GM19328 (cell line): ENCODE measurements around the gene SLC37A2.

Experiments
- ATAC-seq: cut with Tn5 transposase; IDR thresholded peaks from one replicate; pipeline ENCODE4 v1.9.1; 2021; ENCODE audit warnings: mild to moderate bottlenecking, moderate library complexity; ENCODE audit not compliant: unreplicated experiment

Gene SLC37A2

GRCh38 chr11:125070699-125071254 lies 7.7 kb downstream of the SLC37A2 start:
- peak; percentile 61 for ATAC-seq

GRCh38 chr11:125071435-125071834 lies 8.3 kb downstream of the SLC37A2 start:
- ATAC-seq, result no peak

- ATAC-seq, result no peak
Observed at GRCh38 chr11:125071846-125072217, 8.7 kb downstream of the SLC37A2 start.

DNA sequence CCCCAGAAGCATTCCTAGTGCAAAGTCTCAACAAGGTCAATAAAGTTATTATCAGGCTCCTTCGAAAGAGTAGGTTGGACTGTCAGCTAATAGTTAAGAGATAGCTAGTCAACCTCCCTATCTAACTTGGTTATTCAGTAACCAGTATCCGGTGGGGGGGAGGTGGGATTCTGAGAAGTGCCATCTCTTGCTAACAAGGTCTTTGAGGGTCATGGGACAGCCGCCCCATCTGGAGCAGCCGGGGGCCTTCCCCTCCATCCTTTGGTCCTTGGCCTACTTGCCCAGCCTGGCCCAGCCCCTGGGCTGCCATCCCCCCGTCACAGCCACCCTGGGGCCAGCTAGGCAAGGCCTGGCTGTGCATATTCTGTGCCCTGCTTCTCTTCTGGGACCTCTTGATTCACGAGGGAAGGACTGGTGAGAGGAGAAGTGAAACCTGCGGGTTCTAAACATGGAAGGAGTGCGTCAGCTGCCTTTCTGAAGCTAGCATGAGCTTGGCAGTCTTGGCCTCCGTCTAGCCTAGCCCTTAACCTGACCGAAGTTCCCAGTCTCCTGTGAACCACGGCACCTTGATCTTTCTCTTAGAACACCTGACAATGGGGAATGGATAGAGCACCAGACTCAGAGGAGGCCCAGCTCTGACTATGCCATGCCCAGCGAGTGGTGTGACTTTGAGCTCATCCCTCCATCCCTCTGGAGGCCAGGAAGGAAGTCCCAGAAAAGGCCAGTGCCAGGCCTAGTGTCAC lies 9.3 kb downstream of the SLC37A2 start:
- ATAC-seq, result peak; percentile 89

DNA sequence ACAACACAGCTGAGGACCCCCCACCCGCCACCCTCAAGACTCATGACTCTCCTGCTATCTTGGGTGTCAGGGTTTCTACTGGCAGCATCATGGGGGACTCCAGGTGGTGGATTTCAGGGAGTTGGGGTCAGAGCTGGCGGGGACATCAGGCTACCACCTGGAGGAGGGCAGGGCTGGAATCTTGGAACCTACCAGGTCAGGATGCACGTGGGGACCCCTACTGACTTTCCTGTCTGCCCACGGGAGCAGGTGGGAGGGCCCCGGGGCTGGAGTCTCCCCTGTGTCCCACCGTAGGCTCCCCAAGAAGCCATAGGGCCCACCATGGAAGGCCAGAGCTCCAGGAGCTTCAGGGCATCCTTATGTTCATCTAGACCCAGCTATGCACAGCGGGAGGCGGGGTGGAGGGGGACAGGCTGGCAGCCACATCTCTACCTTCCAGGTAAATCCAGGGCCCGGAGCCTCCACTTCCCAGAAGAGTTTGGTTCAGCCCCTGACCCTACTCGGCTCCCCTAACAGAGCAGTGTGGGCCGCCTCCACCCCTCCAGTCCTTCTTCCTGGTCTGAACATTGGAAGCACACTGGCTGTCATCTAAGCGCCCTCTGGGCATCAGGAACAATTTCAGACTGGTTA lies 10.0 kb downstream of the SLC37A2 start:
- ATAC-seq, result no peak

GRCh38 chr11:125073616-125074483 lies 10.7 kb downstream of the SLC37A2 start:
- ATAC-seq, result no peak

DNA sequence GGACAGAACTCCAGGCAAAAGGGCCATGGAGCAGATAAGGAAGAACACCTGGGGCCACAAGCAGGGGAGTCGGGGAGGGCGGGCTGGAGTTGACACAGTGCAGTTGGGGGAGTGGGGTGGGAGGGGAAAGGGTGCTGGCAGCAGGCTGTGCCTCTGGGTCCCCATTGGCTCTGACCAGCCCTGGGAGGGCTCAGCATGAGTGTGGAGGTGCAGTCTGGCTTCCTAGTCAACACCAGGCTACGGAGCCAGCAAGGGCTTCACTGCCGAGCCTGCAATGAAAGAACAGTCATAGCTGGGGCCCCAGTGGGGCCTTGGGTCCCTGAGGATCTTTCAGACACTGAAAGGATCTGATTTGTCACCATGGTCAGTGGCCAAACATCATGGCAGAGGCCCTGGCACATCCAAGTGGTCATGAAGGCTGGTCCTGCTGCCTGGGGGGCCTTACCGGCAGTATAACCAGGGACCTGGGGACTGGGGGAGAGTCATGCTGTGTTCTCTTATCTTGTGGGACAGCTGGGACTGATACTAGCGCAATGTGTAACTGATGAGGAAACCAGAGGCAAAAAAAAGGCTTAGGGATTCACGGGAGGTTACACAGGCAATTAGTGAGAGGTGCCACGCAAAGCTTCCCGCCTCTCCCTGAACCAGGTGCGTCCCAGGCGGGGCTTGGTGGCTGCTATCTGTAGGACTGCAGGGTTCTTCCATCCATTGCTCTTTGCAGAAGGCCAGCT lies 11.6 kb downstream of the SLC37A2 start:
- ATAC-seq, result no peak

GRCh38 chr11:125075242-125075625 lies 12.1 kb downstream of the SLC37A2 start:
- no peak for ATAC-seq

GRCh38 chr11:125075900-125076317 lies 12.8 kb downstream of the SLC37A2 start:
- ATAC-seq, result no peak

DNA sequence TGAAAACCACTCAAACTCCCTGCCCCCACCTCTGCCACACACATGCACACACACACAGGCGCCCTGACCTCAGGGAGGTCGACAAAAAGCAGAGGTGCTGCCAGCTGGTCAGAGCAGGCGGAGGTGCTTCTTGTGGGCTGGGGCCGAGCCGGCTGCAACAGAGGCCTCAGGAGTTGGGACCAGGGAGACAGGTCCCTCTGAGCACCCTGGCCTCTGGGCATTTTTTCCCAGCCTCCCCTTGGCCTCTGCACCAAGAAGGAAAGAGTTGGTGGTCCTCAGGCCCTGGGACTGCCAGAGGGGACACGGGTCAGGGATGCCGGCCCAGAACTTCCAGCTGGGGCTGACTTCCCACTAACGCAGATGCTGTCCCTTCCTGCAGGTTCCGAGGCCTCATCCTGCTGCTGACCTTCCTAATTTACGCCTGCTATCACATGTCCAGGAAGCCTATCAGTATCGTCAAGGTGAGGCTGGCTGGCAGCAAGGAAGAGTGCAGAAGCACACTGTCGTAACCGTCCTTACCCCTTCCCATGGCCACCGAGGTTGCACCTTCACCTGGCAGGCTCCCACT lies 13.4 kb downstream of the SLC37A2 start:
- ATAC-seq, result no peak

GRCh38 chr11:125078016-125078415 lies 14.9 kb downstream of the SLC37A2 start:
- no peak for ATAC-seq

DNA sequence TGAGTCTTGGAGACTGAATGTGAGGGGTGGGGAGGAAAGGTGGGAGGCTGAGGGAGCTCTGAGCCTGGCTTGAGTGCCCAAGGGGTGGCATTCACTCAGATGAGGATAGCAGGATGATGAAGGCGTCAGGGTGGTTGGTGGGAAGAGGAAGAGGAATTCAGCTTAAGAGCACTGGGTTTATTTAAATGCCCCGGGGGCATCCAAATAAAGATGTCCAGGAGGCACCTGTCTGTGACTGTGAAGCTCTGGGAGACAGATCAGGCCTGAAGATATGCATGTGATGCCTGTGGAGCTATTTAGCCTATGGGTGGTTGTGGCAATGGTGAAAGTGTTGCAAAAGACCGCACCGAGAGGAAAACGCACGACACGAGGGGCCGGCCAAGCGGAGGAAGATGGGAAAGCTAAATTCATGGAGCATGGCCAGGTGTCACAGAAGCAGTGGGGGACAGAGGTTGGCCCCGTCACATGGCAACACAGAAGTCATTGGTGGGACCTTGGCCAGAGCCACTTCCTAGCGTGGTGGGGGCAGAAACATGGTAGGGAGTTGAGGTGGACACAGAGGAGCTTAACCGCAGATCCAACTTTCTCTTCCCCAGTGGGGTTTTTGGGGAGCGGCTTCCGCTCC lies 15.5 kb downstream of the SLC37A2 start:
- no peak for ATAC-seq

- no peak for ATAC-seq
Observed at GRCh38 chr11:125079151-125079877, 16.2 kb downstream of the SLC37A2 start.

DNA sequence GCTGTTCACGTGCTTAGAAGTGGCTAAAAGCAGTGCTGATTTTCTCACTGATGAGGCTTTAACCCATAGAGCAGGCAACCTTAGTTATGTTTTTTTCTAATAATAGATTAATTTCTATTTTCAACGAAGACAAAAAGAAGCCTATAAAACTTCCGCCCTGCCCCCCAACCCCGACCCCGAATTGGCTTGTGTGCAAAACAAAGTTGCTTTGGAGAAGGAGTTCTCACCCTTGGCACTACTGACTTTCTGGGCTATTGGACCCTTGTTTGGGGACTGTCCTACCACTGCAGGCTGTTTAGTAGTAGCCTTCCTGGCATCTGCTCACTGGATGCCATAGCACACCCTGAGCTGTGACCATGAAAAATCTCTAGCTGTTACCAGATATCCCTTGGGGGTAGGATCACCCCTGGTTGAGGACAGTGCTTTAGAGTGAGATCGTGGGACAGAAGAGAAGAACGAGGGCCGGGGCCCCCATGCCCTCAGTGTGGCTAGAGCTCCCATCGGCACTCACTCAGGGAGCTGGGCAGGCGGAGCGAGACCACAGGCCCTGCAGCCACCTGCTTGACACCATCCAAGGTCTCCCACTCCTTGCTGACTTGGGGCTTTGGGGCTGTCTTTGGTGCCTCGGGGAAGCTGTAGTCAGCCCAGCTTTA lies 16.9 kb downstream of the SLC37A2 start:
- ATAC-seq, result no peak

- ATAC-seq, result no peak
Observed at GRCh38 chr11:125080531-125080911, 17.4 kb downstream of the SLC37A2 start.

DNA sequence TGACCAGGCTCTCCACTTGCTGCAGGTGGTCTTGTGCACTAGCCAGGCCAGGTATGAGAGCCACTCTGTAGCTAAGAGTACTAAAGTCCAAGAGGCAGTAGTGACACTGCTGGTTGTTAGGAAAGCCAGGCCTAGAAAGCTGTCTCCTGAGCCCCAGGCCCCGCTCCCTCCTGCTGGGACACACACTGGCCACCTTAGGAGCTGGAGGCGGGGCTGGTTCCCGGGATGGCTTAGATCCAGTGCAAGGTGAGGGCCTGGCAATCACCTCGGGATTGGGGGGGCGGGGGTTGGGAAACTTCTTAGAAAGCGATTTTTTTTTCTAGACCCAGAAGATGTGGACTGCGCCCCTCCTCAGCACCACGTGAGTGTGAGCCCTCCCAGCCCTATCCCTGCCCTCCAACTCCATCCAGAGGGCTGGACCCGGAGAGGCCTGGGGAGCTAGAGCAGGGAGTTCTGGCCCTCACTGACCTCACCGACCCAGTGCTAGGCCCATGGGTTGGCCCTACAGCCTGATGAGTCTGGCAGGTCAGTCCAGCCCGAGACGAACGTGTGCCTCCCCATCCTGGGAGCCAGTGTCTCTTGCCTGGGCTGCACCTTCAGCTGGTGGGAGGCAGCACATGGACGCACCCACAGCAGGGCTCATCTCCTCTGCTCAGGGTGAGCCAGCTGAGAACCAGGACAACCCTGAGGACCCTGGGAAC lies 18.1 kb downstream of the SLC37A2 start:
- no peak for ATAC-seq

DNA sequence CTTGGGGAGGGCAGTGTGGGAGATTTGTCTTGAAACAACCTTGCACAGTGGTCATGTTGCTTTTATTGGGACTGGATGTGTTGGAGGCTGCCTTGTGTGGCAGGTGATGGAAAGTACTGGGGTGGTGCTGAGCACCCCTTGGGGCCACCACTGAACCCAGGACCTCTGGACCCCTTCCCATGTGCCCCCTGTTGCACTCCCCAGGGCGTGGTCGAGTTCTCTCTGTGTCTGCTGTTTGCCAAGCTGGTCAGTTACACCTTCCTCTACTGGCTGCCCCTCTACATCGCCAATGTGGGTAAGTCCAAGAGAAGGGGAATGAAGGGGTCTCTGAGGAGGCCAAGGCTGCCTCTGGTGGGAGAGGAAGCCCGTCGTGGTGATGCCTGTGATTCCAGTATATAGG lies 18.9 kb downstream of the SLC37A2 start:
- ATAC-seq, result no peak

- no peak for ATAC-seq
Observed at GRCh38 chr11:125082611-125083311, 19.7 kb downstream of the SLC37A2 start.
